Retinal pigment epithelial cell (primary cell): ENCODE results near the gene DIP2C.

Source experiments
- DNase-seq: peaks from one replicate; pipeline ENCODE4 v3.0.0-alpha.2; 2010; ENCODE audit warnings: low read depth
- H3K4me3 ChIP-seq: 2 replicates; pipeline ENCODE4 v1.5.1; 2011; ENCODE audit warnings: mild to moderate bottlenecking, low read length, control low read depth, moderate library complexity
- CTCF ChIP-seq: conservative IDR thresholded peaks from 2 replicates; pipeline ENCODE4 v1.5.1; 2011; ENCODE audit warnings: low read depth, low read length, control low read depth, inconsistent platforms

Gene DIP2C

DNA sequence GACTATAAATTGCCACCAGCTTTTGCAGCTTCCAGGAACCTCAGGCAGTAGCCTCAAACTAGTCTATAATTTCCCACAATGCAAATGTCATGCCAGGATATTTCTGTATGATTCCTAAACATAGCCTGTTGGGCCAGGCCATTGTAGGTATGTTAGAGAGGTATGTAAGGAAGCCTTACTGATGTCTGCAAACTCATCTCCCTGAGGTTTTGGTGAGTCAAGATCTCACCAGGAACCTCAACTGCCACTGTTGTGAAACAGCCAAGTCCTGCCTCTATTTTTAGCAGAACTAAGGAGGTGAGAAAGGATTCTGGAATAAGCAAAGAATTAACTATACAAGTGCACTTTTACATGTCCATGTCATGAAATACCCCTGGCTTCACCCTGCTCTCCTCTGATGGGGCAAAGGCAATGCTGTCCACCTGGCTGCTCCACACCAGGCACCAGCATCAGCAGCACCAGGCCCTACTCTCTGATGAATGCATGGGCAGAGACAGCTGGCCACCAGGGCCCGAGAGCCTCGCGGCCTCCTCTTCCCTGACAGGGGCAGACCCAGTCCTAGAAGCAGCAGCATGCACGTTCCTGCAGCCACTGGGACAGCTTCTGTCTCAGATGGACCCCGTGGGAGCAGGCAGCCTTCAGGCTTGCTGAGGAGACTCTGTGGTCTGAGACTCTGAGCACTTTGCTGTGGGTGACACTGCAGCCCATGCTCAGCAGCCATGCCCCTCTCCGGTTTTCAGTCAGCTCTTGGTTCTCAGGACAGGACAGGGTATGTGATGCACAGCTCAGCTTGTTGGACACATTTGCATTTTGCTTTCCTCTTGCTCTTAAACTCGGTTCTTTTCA, 407.0 kb downstream of the DIP2C start:
- H3K4me3 ChIP-seq: no peak overlapping the region
- no peak for TF ChIP-seq CTCF
- no peak for DNase-seq

- DNase-seq: no peak
- no peak overlapping the region for H3K4me3 ChIP-seq
- TF ChIP-seq CTCF: no peak
These were observed 409.8 kb downstream of the DIP2C start for GRCh38 chr10:279655-280054.

GRCh38 chr10:279232-279631, 410.2 kb downstream of the DIP2C start:
- no peak for TF ChIP-seq CTCF
- DNase-seq: no peak
- no peak overlapping the region for H3K4me3 ChIP-seq

DNA sequence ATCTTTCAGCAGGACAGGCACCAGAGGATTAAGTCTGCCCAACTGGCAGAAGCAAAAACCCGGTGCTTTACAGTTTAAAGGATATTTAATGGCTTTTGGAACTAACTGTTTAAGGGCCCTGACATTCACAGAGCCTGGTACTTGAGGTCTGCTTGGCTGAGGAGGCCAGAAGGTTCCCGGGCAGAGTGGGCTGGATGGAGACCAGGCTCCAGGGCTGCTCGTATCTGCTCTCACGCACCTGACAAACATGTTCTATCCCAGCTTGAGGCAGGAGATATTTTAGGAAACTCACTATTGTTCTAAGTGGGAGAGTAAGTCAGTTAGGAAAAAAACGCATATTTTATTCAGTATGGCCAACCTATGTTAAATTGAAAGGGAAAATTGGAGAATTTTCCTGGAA, 410.8 kb downstream of the DIP2C start:
- DNase-seq: no peak
- TF ChIP-seq CTCF: no peak
- H3K4me3 ChIP-seq: no peak overlapping the region

DNA sequence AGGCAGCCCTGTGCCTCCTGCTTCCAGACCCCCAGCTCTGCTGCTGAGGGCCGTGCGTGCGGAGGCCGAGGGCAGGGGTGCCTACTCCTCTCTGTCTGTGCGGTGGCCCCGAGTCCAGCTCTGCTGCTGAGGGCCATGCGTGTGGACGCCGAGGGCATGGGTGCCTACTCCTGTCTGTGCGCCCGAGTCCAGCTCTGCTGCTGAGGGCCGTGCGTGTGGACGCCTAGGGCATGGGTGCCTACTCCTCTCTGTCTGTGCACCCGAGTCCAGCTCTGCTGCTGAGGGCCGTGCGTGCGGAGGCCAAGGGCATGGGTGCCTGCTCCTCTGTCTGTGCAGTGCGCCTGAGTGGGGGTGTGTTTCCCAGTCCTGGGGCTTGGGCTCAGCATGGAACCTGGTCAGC, 411.5 kb downstream of the DIP2C start:
- no peak overlapping the region for H3K4me3 ChIP-seq
- TF ChIP-seq CTCF: no peak
- DNase-seq: no peak

DNA sequence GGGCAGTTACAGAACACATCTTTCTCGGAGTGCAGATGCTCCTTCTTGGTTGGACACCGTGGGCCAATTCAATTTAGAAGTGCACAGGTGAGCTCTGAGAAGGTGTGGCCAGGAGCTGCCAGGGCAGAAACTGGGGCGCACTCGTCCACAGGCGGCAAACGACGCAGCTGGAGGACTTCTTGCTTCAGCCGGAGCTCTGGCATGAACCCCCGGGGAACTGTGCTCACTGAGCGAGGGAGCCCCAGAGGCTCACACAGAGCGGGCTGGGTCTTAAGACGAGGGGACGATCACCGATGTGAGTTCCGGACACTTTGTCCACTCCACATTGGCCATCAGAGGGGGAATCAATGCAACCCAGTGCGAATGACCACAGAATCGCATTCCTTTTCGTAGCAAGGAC, 413.8 kb downstream of the DIP2C start:
- TF ChIP-seq CTCF: no peak

GRCh38 chr10:274866-275265, 414.6 kb downstream of the DIP2C start:
- no peak for DNase-seq
- H3K4me3 ChIP-seq: no peak overlapping the region
- no peak for TF ChIP-seq CTCF

More for the DNA sequence above, 413.8 kb downstream of the DIP2C start:
- no peak for DNase-seq
- no peak overlapping the region for H3K4me3 ChIP-seq
